Spleen (tissue), 7 donors: ENCODE data around the gene PERCC1.

Source experiments
- POLR2A ChIP-seq, 3 donors: fragments of 450-650 bp; IDR thresholded peaks; one replicate each; pipeline ENCODE4 v1.5.1; 2017; ENCODE audit warnings: antibody characterized with exemption in 3 of 3, mild to moderate bottlenecking in 1 of 3
- POLR2AphosphoS5 ChIP-seq, 3 donors: sonication (generic); formaldehyde crosslinking; IDR thresholded peaks; one replicate each; pipeline ENCODE4 v1.5.1; 2017; ENCODE audit warnings: antibody characterized with exemption in 3 of 3
- TF ChIP-seq, protein P1 (sequence below), 11 experiments: fragments of 200-600 bp in 7 of 11; fragments of 450-650 bp in 4 of 11; sonication (generic) in 4 of 11; IDR thresholded peaks in 8 of 11; conservative IDR thresholded peaks in 3 of 11; 1 replicate in 7 of 11; 2 replicates in 4 of 11; pipeline versions ENCODE4 v1.4.0 to v1.8.0; 2016 to 2021; ENCODE audit warnings: antibody characterized with exemption in 11 of 11, inconsistent platforms in 4 of 11, mild to moderate bottlenecking in 1 of 11
- donor health status: DM: no; HTN: no; CAD: no; lungs with moderate emphysema.
- donor health status: DM: no; HTN: no; CAD: no.
- donor health status: DM: no; HTN: no; CAD: no.

DNA sequence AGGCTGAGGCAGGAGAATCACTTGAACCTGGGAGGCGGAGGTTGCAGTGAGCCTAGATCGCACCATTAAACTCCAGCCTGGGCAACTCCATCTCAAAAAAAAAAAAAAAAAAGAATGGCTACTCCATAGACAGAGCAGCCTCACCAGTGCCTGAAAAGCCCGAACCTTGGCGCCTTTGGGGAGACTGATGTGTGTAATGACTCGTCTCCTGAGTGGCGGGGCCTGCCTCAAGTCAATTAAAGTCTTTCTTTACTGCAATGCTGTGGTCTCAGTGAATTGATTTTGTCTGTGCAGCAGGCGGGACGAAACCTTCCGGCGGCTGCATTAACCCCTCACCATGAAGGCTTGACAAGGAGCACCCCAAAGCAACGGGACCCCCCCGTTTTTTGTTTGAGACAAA, 6.8 kb upstream of the PERCC1 start:
- TF ChIP-seq POLR2A (IDR thresholded peaks at IDR 0.05) (no peak), POLR2AphosphoS5 (IDR thresholded peaks at IDR 0.05) (no peak)
- TF ChIP-seq, protein P1, sequence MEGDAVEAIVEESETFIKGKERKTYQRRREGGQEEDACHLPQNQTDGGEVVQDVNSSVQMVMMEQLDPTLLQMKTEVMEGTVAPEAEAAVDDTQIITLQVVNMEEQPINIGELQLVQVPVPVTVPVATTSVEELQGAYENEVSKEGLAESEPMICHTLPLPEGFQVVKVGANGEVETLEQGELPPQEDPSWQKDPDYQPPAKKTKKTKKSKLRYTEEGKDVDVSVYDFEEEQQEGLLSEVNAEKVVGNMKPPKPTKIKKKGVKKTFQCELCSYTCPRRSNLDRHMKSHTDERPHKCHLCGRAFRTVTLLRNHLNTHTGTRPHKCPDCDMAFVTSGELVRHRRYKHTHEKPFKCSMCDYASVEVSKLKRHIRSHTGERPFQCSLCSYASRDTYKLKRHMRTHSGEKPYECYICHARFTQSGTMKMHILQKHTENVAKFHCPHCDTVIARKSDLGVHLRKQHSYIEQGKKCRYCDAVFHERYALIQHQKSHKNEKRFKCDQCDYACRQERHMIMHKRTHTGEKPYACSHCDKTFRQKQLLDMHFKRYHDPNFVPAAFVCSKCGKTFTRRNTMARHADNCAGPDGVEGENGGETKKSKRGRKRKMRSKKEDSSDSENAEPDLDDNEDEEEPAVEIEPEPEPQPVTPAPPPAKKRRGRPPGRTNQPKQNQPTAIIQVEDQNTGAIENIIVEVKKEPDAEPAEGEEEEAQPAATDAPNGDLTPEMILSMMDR (IDR thresholded peaks at IDR 0.05 in 8 of 11, conservative IDR thresholded peaks at IDR 0.05 in 3 of 11) = no peak
